HCT116 (cell line): Measurements from ENCODE around the gene EYA4. TPM values are rescaled to one million over a fixed set of nuclear protein-coding genes. Genes with fewer than 3 reads are reported as not detected.

Experiments used
- ATAC-seq: fragments of 200-7000 bp; cut with Tn5 transposase; 2 replicates; pipeline ENCODE4 v1.9.1; 2020; ENCODE audit warnings: mild to moderate bottlenecking, moderate library complexity
- BruUV-seq: library from RNA; stranded (reverse); fragments of 400-500 nt; replicated peaks from 2 replicates; lab custom pipeline; 2021; lab: Mats Ljungman, UMichigan
- CTCF ChIA-PET: fragments of 300-600 bp; sonication (Branson Sonifier 250); formaldehyde crosslinking; loops from one replicate; lab custom pipeline; 2021; ENCODE audit warnings: antibody characterized with exemption; lab: Charles Lee
- POLR2A ChIA-PET: fragments of 300-600, 350-600 bp; sonication (Branson Sonifier 250); formaldehyde crosslinking; loops from one replicate; lab custom pipeline; 2021; ENCODE audit warnings: antibody characterized with exemption; lab: Charles Lee
- RAD21 ChIA-PET, 2 experiments: fragments of 300-600 bp; sonication (Branson Sonifier 250); formaldehyde crosslinking; loops; one replicate each; lab custom pipeline; 2023; ENCODE audit warnings: low total read pairs in 2 of 2; ENCODE audit not compliant: uncharacterized antibody in 2 of 2, unreplicated experiment in 2 of 2, low non-redundant PET in 1 of 2; lab: Charles Lee
- DNase-seq: peaks from one replicate; pipeline ENCODE4 v3.0.0-alpha.2; 2010; ENCODE audit warnings: low read depth, low spot score
- H2AFZ ChIP-seq: fragments of 200-600 bp; shearing (Covaris generic), sonication (generic); 2 replicates; pipeline ENCODE4 v1.6.1; 2017; ENCODE audit warnings: low read depth, mixed run types, mixed read lengths, antibody characterized with exemption, low read length; ENCODE audit not compliant: poor library complexity, severe bottlenecking
- H3K27ac ChIP-seq: 2 replicates; pipeline ENCODE4 v1.5.1; 2012; ENCODE audit warnings: low read depth, low read length
- H3K27me3 ChIP-seq: fragments of 200-600 bp; sonication (generic); 2 replicates; pipeline ENCODE4 v1.6.1; 2016; ENCODE audit warnings: mixed run types, low read length, mixed read lengths; ENCODE audit not compliant: insufficient read depth
- H3K36me3 ChIP-seq, 2 experiments: fragments of 200-500 bp in 1 of 2; fragments of 200-600 bp in 1 of 2; sonication (Bioruptor generic) in 1 of 2; sonication (generic) in 1 of 2; 2 replicates each; pipeline versions ENCODE4 v1.5.1 to v1.6.1; 2014 to 2016; ENCODE audit warnings: low read length in 2 of 2, inconsistent platforms in 1 of 2, mixed read lengths in 1 of 2, mixed run types in 1 of 2; ENCODE audit not compliant: insufficient read depth in 2 of 2, control insufficient read depth in 1 of 2
- H3K4me1 ChIP-seq, 2 experiments: fragments of 200-600 bp in 1 of 2; sonication (generic) in 1 of 2; 2 replicates each; pipeline versions ENCODE4 v1.5.1 to v1.6.1; 2012 to 2017; ENCODE audit warnings: low read length in 2 of 2, inconsistent platforms in 1 of 2, mild to moderate bottlenecking in 1 of 2, mixed read lengths in 1 of 2, mixed run types in 1 of 2, moderate library complexity in 1 of 2; ENCODE audit not compliant: insufficient read depth in 2 of 2, control insufficient read depth in 1 of 2
- H3K4me2 ChIP-seq: fragments of 200-600 bp; sonication (generic); 2 replicates; pipeline ENCODE4 v1.6.1; 2017; ENCODE audit warnings: mixed run types, low read length, mixed read lengths
- H3K4me3 ChIP-seq, 2 experiments: fragments of 200-600 bp in 1 of 2; sonication (generic) in 1 of 2; replicated peaks in 1 of 2; 2 replicates each; pipeline ENCODE4 v1.5.1; 2011 to 2016; ENCODE audit warnings: low read length in 2 of 2, control low read depth in 1 of 2, low read depth in 1 of 2, mild to moderate bottlenecking in 1 of 2, mixed read lengths in 1 of 2, mixed run types in 1 of 2
- H3K79me2 ChIP-seq: fragments of 200-600 bp; sonication (generic); 2 replicates; pipeline ENCODE4 v1.6.1; 2017; ENCODE audit warnings: mild to moderate bottlenecking, mixed run types, low read length, moderate library complexity, mixed read lengths; ENCODE audit not compliant: insufficient read depth
- H3K9ac ChIP-seq: fragments of 200-600 bp; sonication (generic); 2 replicates; pipeline ENCODE4 v1.6.1; 2016; ENCODE audit warnings: low read length, mixed read lengths
- H3K9me2 ChIP-seq: fragments of 200-600 bp; sonication (generic), shearing (Covaris generic); 2 replicates; pipeline ENCODE4 v1.6.1; 2017; ENCODE audit warnings: mixed run types, mild to moderate bottlenecking, moderate library complexity; ENCODE audit not compliant: insufficient read depth
- H3K9me3 ChIP-seq, 2 experiments: fragments of 200-500 bp in 1 of 2; fragments of 200-600 bp in 1 of 2; sonication (Bioruptor generic) in 1 of 2; sonication (generic) in 1 of 2; 2 replicates each; pipeline ENCODE4 v1.6.1; 2014 to 2017; ENCODE audit warnings: low read length in 2 of 2, mixed read lengths in 2 of 2, inconsistent platforms in 1 of 2, low read depth in 1 of 2, mild to moderate bottlenecking in 1 of 2, mixed run types in 1 of 2, moderate library complexity in 1 of 2; ENCODE audit not compliant: control insufficient read depth in 1 of 2, insufficient read depth in 1 of 2
- H4K20me1 ChIP-seq: fragments of 200-600 bp; sonication (generic), shearing (Covaris generic); 2 replicates; pipeline ENCODE4 v1.6.1; 2017; ENCODE audit warnings: mixed run types, mild to moderate bottlenecking, moderate library complexity; ENCODE audit not compliant: insufficient read depth
- EGR1 ChIP-seq: IDR thresholded peaks from 2 replicates; pipeline ENCODE4 v1.6.1; 2012; ENCODE audit warnings: low read depth
- ELF1 ChIP-seq: IDR thresholded peaks from 2 replicates; pipeline ENCODE4 v1.6.1; 2012; ENCODE audit warnings: low read depth, borderline replicate concordance
- EZH2 ChIP-seq: fragments of 200-600 bp; sonication (generic); IDR thresholded peaks from 2 replicates; pipeline ENCODE4 v1.6.1; 2017; ENCODE audit warnings: antibody characterized with exemption, mixed run types
- EZH2phosphoT487 ChIP-seq: fragments of 200-600 bp; IDR thresholded peaks from 2 replicates; pipeline ENCODE4 v1.6.1; 2018; ENCODE audit warnings: antibody characterized with exemption, borderline replicate concordance
- POLR2A ChIP-seq: IDR thresholded peaks from 2 replicates; pipeline ENCODE4 v1.7.0; 2011; ENCODE audit warnings: borderline replicate concordance; ENCODE audit not compliant: insufficient read depth, insufficient read length; ENCODE audit errors: extremely low read depth
- POLR2AphosphoS5 ChIP-seq: IDR thresholded peaks from 2 replicates; pipeline ENCODE4 v1.6.1; 2011; ENCODE audit warnings: mild to moderate bottlenecking, low read depth, low read length, moderate library complexity
- RAD21 ChIP-seq: IDR thresholded peaks from 2 replicates; pipeline ENCODE4 v1.6.1; 2012; ENCODE audit warnings: low read depth, mild to moderate bottlenecking
- SP1 ChIP-seq: IDR thresholded peaks from 2 replicates; pipeline ENCODE4 v1.6.1; 2012; ENCODE audit warnings: low read depth
- SRF ChIP-seq: IDR thresholded peaks from 2 replicates; pipeline ENCODE4 v1.6.1; 2012; ENCODE audit warnings: low read depth
- TCF7L2 ChIP-seq: IDR thresholded peaks from 2 replicates; pipeline ENCODE4 v1.7.0; 2011; ENCODE audit warnings: borderline replicate concordance, inconsistent platforms; ENCODE audit not compliant: insufficient read depth, insufficient read length; ENCODE audit errors: extremely low read depth
- YY1 ChIP-seq: IDR thresholded peaks from 2 replicates; pipeline ENCODE4 v1.6.1; 2011; ENCODE audit warnings: low read length, low read depth, moderate library complexity, mild to moderate bottlenecking; ENCODE audit not compliant: insufficient replicate concordance; ENCODE audit errors: extremely low read depth
- ZFX ChIP-seq: fragments of 450-650 bp; IDR thresholded peaks from 2 replicates; pipeline ENCODE4 v1.6.1; 2017
- ZNF274 ChIP-seq: fragments of 200-500 bp; sonication (Bioruptor generic); IDR thresholded peaks from 2 replicates; pipeline ENCODE4 v1.6.1; 2014; ENCODE audit warnings: mild to moderate bottlenecking, low read depth, low read length, inconsistent platforms
- intact Hi-C: fragments of 100-400 bp; cut with micrococcal nuclease; formaldehyde crosslinking; loops from 2 replicates; pipeline ENCODE4 v1.10.0; 2022
- total RNA-seq: library from RNA; stranded (reverse); gene quantifications from one replicate; pipeline ENCODE4 v1.2.1, GENCODE V29; 2021; ENCODE audit not compliant: unreplicated experiment
- TF ChIP-seq, protein P1 (sequence below): IDR thresholded peaks from 2 replicates; pipeline ENCODE4 v1.6.1; 2012; ENCODE audit warnings: low read depth
- TF ChIP-seq, protein P2 (sequence below): IDR thresholded peaks from 2 replicates; pipeline ENCODE4 v1.6.1; 2012
- TF ChIP-seq, protein P3 (sequence below): IDR thresholded peaks from 2 replicates; pipeline ENCODE4 v1.6.1; 2012
- TF ChIP-seq, protein P4 (sequence below): IDR thresholded peaks from 2 replicates; pipeline ENCODE4 v1.6.1; 2011; ENCODE audit warnings: mild to moderate bottlenecking, low read length, moderate library complexity; ENCODE audit not compliant: insufficient replicate concordance; ENCODE audit errors: extremely low read depth

The EYA4 gene
- total RNA-seq, 1 experiment from 2014 or later = not detected

DNA sequence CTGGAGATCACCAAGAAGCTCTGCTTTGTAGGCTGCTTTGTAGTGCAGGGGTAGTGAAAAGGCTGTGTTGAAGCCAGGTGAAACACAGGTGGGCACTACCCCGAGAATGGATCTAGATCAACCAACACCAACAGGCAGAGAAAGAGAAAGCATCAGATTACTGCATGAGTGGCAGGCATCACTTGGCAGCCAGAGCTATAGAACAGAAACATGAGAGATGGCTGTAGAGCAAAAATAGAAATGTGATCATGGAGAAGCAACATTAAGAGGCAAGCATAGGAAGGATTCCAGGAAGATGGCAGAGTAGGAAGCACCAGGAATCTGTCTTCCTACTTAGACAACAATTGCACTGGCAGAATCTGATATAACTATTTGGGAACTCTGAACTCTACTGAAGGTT lies 336.7 kb downstream of the EYA4 start:
- intact Hi-C loops = no loop called here
- Histone ChIP-seq H3K4me1 (no peaks in the 10 kb centered on the region; a peak in 1 of 4 replicates), H2AFZ (no peak overlapping the region), H4K20me1 (no peaks in the 10 kb centered on the region), H3K9me2 (no peaks in the 10 kb centered on the region), H3K4me3 (no peak overlapping the region), H3K27ac (no peak overlapping the region), H3K79me2 (no peaks in the 10 kb centered on the region), H3K9me3 (no peaks in the 10 kb centered on the region), H3K4me2 (no peak overlapping the region), H3K9ac (no peak overlapping the region), H3K36me3 (no peaks in the 10 kb centered on the region), H3K27me3 (no peaks in the 10 kb centered on the region)
- ChIA-PET RAD21 (no interaction called here), CTCF (interaction anchor here (1.5 kb wide), 1 partner anchor 8 kb away, joined by 5 read pairs; no protein-coding TSS in a partner anchor), POLR2A (no interaction called here)
- DNase-seq (no peak), ATAC-seq (no peak)
- BruUV-seq = no TSS peak
- no peak for TF ChIP-seq ZNF274
- TF ChIP-seq, protein P1, sequence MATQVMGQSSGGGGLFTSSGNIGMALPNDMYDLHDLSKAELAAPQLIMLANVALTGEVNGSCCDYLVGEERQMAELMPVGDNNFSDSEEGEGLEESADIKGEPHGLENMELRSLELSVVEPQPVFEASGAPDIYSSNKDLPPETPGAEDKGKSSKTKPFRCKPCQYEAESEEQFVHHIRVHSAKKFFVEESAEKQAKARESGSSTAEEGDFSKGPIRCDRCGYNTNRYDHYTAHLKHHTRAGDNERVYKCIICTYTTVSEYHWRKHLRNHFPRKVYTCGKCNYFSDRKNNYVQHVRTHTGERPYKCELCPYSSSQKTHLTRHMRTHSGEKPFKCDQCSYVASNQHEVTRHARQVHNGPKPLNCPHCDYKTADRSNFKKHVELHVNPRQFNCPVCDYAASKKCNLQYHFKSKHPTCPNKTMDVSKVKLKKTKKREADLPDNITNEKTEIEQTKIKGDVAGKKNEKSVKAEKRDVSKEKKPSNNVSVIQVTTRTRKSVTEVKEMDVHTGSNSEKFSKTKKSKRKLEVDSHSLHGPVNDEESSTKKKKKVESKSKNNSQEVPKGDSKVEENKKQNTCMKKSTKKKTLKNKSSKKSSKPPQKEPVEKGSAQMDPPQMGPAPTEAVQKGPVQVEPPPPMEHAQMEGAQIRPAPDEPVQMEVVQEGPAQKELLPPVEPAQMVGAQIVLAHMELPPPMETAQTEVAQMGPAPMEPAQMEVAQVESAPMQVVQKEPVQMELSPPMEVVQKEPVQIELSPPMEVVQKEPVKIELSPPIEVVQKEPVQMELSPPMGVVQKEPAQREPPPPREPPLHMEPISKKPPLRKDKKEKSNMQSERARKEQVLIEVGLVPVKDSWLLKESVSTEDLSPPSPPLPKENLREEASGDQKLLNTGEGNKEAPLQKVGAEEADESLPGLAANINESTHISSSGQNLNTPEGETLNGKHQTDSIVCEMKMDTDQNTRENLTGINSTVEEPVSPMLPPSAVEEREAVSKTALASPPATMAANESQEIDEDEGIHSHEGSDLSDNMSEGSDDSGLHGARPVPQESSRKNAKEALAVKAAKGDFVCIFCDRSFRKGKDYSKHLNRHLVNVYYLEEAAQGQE = no peak
- TF ChIP-seq SP1 = no peak
- TF ChIP-seq POLR2AphosphoS5 = no peak
- TF ChIP-seq, protein P2, sequence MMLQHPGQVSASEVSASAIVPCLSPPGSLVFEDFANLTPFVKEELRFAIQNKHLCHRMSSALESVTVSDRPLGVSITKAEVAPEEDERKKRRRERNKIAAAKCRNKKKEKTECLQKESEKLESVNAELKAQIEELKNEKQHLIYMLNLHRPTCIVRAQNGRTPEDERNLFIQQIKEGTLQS = no peak
- TF ChIP-seq ZFX = no peak
- no peak for TF ChIP-seq EZH2
- no peak for TF ChIP-seq RAD21
- TF ChIP-seq, protein P3, sequence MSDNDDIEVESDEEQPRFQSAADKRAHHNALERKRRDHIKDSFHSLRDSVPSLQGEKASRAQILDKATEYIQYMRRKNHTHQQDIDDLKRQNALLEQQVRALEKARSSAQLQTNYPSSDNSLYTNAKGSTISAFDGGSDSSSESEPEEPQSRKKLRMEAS = no peak
- no peak for TF ChIP-seq EZH2phosphoT487
- TF ChIP-seq TCF7L2 = no peak
- TF ChIP-seq EGR1 = no peak
- TF ChIP-seq YY1 = no peak
- no peak for TF ChIP-seq ELF1
- TF ChIP-seq POLR2A = no peak
- TF ChIP-seq, protein P4, sequence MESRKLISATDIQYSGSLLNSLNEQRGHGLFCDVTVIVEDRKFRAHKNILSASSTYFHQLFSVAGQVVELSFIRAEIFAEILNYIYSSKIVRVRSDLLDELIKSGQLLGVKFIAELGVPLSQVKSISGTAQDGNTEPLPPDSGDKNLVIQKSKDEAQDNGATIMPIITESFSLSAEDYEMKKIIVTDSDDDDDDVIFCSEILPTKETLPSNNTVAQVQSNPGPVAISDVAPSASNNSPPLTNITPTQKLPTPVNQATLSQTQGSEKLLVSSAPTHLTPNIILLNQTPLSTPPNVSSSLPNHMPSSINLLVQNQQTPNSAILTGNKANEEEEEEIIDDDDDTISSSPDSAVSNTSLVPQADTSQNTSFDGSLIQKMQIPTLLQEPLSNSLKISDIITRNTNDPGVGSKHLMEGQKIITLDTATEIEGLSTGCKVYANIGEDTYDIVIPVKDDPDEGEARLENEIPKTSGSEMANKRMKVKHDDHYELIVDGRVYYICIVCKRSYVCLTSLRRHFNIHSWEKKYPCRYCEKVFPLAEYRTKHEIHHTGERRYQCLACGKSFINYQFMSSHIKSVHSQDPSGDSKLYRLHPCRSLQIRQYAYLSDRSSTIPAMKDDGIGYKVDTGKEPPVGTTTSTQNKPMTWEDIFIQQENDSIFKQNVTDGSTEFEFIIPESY = no peak
- no peak for TF ChIP-seq SRF
- TF ChIP-seq, all 23 proteins: peak for 0
